GM21447 (cell line): ENCODE results near the gene TBC1D22A.

ENCODE experiments used
- ATAC-seq: cut with Tn5 transposase; IDR thresholded peaks from one replicate; pipeline ENCODE4 v1.9.1; 2021; ENCODE audit not compliant: unreplicated experiment

The TBC1D22A gene

DNA sequence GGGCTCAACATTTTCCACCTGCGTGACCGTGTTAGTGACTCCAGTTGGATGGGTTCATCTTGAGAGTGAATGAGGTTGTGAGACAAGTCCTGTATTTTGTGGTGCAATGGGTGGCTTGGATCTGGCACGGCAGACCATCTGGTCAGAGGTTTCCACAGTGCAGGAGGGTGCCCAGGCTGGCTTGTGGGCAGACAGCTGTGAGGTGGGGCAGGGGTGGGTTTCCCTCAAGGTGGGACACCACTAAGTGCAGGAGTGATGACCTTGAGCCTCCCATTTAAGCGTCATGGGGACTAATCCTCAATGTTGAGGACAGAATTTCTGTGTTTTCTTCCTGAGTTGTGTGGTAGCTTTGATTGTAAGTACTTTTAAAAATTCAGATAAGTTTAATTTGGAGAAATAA, 220.6 kb downstream of the TBC1D22A start:
- no peak for ATAC-seq

DNA sequence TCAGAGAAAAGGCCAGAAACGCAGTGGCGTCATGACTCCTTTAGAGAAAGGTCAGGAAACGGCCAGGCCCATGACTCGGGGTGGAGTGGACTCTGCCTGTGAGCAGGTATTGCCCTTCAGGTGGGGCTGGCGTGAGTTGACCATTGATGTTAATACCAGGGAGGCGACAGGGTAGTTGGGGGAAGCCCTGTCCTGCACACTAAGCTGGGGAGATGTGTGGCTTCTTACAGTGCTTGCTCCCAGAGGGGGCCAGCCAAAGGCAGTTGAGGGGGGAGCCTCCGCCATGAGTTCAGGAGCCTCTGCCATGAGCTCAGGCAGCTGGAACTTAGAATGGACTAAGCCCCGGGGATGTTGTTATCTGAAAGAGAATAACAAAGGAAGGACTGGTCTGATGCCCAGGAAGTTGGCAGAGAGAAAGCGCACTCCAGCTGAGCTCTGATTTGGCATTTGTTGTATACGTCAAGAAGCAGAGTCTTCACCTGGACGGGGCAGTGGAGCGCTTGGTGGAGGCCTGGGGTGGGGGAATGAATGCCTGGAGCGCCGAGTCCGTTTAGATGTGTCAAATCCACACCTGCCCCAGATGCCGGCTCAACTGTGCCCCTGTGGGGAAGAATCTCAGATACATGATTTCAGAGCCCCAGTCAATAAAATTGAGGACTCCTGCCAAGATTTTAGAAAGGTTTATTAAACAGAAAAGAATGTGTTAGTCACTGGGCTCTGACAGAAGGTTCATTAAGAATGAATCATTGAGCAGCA, 222.5 kb downstream of the TBC1D22A start:
- ATAC-seq: no peak

DNA sequence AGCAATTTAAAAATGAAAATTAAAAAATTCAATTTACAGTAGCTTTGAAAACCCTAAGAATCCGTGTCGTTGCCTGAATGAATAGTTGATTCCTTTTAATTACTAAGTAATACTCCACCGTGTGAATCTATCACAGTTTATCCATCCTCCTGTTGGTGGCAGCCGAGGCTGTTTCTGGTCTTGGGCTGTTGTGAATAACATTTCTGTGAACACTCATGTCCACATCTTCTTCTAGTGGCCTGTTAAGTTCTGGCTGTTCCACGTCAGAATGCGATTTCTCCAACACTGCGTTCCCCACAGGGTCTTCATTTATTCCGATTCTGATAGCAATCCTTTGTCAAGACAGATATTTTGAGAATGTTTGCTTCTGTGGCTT, 223.0 kb downstream of the TBC1D22A start:
- no peak for ATAC-seq

DNA sequence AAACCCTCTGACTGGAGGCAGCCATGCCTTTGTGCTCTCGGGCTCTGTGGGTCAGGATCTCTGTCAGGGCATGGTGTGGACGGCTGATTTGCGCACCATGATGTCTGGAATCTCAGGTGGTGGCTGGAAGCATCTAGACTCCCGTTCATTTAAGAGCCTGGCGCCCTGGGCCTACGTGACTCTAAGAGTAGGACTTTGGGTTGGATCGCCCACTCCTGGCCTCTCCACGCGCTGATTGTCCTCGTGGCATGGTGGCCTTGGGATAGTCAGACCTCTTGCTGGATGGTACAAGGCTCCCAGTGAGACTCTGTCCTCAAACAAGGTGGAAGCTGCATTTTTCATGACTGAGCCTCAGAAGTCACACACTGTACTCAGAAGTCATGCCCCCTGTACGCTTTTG, 224.3 kb downstream of the TBC1D22A start:
- no peak for ATAC-seq

DNA sequence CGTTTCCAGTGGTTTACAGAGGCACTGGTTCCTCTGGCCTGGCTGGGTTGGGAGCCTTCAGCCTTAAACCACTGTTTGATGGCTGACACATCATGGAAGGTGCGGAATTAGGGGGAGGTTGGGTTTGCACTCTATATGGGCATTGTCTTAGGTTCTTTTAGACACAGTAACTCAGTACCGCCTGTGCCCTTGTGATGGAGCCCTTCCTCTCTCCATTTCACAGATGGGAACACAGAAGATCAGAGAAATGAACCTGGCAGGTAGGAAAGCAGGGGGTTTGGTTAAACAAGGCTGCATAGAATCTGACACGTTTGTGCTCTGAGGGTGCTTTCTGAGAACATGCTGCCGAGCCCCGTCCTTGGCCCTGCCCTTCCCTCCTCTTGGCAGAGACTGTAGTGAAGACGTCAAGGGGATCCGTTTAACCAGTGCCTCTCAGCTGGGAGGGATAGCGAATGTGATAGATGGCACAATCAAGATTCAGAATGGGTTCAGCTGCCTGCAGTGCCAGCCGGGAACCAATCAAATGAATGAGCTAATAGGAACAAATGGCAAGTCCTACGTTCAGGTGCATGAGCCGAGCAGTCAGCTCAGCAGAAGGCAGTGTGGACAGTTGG, 228.6 kb downstream of the TBC1D22A start:
- ATAC-seq: no peak

DNA sequence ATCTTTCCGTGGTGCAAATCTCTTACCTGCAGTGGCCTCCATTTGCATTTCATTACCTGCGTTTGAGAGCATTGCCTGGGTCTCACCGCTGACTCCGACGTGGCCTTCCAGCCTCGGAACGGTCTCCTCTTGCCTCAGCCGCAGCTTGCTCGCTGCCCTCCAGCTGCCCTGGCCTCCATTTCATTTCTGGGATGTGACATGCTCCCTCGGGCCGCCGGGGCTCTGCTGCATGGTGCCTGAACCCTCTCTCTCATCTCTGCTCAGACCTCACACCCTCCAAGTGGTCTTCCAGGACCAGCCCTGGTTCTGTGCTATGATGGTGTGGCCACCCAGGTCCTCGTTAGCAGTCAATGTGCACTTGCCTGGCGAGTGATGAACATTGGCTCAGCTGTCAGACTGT, 229.2 kb downstream of the TBC1D22A start:
- ATAC-seq: no peak

DNA sequence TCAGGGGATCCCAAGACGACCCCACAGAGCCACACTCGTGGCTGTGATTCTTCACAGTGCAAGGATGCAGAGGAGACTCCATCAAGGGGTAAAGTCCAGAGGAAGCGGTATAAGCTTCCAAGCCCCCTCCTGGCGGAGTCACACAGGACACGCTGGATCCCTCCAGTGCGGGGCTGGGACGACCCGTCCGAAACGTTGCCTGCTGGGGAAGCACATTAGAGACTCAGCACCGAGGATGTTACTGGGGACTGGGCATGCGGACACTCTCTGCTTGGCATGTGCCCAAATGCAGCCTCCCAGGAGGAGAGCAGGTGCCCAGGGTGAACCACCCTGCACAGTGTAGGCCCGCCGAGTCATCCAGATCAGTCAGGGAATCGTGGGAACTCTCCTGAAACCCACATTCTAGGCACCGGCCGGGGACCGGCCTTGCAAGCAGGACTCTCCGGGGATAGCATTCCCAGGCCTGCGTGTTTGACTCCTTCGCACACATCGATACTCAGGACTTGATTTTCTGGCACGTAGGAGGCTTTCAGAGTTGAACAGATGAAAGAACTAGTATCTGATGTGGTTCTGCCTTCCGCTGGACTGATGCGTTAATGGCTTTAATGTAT, 229.8 kb downstream of the TBC1D22A start:
- no peak for ATAC-seq

DNA sequence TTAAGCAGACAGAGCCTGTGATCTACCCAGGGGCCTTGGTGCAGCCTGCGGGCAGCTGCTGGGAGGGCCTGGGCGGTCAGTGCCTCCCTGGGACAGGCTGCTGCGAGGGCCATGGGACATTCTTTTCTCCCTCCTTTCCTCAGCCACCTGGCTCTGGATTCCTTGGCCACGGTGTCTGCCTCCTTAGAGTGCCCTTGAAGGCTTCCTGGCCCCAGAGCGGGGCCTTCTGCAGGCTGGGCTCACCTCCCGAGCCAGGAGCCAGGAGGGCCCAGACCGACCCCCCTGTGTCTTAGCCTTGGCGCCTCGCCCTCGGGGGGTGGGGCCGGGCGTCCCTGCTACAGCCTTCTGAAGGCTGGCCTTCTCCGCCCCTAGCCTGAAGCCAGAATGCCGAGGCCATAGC, 231.2 kb downstream of the TBC1D22A start:
- ATAC-seq: no peak

DNA sequence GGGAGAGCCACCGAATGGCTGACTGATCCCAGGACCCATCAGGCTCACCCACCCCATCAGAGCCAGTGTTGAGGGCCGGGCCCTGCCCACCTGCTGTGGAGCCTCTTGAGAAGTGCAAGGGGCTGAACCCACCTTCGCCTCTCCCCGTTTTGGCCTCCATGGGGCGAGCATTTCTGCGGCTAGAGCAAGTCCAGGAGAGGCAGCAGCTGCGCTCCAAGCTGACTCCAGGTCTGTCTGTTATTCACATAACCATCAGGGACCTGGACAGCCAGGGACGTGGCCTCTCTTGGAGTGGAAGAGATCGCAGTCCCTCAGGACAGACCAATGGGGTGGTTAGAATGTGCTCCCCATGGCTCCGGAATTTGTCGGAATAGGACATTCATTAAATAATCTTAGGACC, 231.8 kb downstream of the TBC1D22A start:
- ATAC-seq: no peak

DNA sequence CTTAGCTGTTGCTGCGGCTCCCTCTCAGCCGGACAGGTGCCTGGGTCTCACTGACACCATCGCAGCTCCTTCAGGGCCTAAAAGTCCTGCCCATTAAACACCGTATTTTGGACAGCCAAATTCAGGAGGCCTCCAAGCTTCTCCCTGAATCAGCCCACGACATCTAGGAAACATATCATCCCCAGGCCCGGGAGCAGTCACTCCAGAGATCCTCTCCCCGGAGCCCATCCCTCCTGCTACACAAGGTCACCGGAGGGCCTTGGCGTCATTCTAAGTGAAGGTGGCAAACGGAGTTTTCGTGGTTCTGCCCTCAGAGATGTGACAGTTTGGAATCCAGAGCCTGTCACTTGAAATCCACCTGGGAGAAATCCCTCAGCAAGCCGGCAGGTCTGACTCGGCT, 232.5 kb downstream of the TBC1D22A start:
- ATAC-seq: no peak

DNA sequence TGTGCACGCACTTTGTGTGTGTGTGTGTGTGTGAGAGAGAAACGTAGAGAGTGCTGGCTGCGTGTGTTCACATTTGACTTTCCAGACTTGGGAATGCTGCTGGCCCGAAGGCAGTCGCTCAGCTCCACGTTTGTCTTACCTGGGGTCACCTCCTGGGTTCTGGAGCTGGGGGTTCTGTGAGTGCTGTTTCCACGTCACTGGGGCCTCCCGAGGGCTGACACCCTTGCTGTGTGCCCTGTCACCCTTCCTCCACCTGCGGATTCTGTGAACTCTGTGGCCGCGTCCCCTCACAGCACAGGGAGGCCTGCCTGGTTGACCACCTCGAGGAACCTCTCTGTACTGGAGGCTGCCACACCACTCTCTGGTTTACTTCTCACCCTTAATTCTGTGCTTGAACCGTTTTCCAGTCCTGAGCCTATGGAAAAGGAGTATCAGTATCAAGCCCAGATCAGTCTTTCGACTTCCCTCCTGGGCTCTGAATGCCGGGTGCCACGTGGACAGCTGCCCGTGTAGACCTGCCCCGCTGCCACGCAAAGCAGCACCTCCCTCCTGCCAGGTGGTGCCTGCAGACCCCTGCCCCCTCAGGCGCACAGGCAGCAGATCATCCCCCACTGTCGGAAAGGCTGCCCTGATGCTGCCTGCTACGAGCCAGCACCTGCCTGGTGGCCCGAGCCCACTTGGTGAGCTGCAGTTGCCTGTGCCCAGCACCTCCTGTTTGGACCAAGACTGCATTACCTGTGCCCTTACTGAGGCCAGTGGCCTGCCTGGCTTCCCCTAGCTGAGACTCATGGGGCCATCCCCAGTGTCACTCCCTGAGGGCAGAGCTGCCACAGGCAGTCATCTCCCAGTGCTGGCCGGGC, 233.3 kb downstream of the TBC1D22A start:
- ATAC-seq: no peak

DNA sequence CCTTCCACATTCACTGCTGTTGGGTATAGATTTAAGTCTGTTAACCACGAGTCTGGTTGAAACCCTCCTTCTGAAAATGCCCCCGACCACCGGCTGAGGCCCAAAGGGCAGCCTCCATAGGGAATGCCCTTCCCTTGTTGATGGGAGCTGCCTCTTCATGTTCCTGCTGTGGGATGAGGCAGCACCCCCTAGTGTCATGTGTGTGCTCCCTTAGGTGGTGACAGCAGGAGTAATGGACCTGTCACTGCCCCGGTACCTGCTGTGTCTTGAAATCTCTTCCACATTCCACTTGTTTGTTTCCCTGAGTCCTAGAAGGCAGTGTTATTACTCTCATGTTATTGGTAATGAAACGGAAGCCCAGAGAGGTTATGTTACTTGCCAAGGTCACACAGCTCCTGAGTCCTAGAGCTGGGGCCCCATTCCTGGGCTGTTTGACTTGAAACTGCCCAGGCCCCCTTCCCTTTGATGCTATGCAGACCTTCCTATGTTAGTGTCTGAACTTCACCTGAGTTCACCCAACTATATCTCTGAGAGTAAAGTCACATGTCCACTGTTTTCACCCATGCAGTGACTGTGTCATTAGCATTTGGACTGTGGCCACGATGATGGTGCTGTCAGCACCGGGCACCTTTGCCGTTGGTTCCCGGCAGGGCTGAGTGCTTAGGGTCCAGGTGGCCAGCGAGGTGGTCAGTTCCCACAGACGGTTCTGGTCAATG, 234.3 kb downstream of the TBC1D22A start:
- no peak for ATAC-seq

DNA sequence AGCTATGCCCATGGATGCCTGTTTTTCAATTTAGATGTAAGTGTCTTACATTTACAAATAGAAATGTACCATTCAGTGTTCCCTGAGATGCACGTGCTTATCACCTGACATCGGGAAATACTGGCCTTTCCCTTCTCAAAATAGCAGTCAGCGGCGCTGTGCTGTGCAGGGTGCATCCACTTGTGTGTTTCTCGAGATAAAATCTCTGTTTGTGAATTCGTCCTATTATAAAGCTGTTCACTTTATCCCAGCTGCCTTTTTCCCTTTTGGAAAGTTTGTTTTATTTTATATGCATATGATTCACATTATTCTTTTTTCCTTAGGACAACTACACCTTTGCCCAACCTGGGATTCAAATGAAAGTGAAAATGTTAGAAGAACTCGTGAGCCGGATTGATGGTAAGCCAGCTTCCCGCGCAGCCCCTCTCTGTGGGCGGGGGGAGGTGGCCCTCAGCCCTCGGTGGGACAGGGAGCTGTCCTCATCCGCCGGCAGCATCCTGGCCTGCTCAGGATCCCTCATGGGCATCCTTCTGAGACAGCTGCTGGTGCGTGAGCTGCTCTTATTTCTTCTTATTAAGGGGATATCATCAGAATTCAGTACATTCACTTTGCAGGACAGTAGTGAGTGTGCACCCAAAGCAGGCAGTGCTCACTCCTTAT, 235.0 kb downstream of the TBC1D22A start:
- no peak for ATAC-seq

DNA sequence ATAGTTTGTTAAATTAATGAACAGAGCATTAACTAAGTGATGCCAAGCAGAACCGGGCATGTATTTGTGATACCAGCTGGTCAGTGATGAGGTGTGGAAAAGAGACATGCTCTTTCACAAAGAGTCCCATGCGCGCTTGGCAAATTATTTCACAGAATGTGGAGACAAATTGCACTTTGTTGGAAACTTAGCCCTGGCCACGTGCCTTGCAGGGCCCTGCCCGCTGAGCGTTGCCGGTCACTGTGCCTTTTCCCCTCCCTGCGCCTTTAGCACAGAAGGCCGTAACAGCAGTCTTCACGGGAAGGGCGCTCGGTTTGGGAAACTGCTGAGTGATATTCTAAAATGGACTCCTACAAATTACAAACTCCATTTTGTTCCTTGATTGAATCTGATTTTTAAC, 235.9 kb downstream of the TBC1D22A start:
- ATAC-seq: no peak

DNA sequence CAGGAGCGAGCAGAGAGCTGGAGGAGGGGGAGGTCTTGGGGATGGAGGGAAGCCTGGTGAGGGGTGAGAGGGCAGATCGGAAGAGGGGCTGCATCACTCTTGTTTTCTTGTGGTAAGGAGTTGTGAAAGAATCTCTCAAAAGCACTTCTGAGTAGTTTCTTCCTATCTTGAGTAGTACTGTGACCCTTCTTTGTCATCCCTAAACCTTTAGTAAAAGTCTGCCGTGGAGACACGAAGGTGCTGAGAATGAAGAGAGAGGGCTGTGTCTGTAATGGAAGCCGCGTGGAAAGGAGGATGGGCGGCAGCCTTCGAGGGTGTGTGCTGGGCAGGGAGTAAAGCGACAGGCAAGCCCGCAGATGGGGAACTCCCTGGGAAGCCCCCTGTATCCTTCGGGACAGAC, 237.8 kb downstream of the TBC1D22A start:
- no peak for ATAC-seq

DNA sequence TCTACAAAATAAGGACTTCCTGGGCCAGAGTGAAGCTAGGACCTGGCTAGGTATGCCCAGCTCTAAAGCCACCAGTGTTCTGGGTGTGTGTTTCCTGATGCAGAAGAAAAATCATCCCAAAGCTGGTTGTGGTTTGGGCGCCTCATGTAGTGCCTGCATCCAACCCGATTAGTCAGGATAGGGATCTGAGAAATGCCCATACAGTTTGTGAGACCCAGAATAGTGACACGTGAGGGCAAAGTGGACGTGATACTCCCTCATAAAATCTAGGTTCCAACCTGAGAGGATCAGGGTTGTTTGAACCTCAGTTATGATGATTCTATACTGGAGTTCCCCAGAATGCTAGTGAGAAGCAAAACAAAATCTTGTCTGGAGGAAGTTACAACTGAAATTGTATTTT, 238.4 kb downstream of the TBC1D22A start:
- no peak for ATAC-seq

DNA sequence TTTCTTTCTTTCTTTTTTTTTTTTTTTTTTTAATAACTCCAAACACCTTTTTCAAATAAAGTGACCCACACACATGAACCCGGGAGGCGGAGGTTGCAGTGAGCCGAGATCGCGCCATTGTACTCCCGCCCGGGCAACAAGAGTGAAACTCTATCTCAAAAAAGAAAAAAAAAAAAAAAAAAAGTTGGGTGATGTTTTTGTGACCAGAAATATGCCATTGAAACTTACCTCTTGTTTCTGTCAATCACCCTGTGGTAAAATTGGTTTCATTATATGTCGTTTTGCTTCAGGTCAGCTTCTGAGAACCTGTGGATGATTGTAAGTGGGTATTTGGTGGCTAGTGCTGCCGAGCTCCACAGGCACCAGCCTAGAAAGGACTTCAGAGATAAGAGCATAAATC, 238.8 kb downstream of the TBC1D22A start:
- ATAC-seq: no peak

DNA sequence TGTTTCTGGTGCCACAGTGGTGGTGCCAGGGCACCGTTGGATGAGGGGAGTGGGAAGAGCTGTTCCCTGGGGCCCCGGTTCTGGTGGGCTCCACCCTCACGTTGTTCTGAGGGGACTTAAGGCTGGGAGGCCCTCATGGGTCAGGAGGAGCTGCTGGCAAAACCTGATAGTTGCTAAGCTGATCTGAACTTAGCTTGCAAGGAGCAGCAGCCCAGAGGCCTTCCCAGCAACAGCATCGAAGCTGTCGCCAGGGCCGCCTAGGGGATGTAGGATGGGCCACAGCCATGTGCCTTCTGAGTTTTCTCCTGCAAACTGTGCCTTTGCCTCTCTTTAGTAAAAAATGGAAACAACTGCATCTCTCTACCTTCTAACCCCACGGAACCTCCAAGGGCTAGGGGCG, 240.2 kb downstream of the TBC1D22A start:
- ATAC-seq: no peak

DNA sequence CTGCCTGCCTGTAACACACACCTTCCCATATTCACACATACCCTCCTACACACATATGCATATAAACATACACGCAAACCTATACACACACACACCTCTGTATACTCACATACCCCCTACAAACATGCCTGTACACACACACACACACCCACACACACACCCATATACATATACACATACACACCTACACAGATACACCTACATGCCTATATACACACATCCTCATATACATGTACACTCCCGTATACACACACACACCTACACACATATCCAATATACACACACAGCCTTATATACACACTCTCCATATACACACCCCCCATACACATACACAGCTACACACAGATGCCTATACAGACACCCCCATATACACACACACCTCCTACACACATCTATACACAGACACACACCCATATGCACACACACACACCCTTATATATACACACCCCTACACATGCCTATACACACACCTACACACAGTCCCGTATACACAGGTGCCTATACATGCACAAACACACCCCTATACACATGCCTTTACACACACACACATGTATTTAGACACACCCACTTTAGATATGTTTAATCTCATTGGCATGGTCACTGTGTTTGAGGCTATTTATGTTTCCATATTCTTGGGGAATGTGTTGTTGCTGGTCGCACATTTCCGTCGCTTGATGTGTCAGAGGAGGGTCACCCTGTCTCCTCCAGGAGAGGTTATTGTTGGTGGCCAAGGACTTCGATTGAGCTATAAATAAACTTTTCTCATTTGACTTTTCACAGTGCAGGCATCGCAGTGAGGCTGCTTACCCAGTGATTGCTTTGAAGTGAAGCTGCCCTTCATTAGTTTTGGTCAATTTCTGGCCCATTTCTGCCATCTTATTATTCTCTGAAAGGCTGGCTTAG, 243.3 kb downstream of the TBC1D22A start:
- ATAC-seq: no peak
